Activated CD4-positive, alpha-beta T cell treated with anti-CD3 and anti-CD28 coated beads, Interleukin-2, amount 50 U/mL, for 4 hours (primary cell): ENCODE measurements around the gene RBFOX1.

Experiments used
- DNase-seq, 2 experiments: peaks; one replicate each; pipeline ENCODE4 v3.0.0-alpha.2; 2020

Gene RBFOX1

DNA sequence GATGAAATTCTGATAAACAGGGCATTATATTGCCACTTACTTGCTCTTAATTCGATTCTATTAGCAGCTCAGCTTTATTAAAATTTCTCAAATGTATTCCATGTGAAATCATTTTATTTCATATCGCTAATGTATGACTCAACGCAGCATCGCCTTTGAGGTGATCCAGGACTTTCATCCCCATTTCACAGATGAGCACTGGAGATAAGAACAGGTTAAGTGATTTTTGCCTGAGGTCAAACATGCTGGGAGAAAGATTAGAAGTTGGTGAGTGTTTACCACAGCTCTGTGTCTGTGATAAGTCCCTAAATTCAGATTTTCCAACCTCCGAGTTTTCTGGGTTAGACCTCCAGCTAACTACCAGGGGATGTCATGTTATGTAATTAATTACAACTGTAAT, 43.6 kb downstream of the RBFOX1 start:
- DNase-seq = no peak

DNA sequence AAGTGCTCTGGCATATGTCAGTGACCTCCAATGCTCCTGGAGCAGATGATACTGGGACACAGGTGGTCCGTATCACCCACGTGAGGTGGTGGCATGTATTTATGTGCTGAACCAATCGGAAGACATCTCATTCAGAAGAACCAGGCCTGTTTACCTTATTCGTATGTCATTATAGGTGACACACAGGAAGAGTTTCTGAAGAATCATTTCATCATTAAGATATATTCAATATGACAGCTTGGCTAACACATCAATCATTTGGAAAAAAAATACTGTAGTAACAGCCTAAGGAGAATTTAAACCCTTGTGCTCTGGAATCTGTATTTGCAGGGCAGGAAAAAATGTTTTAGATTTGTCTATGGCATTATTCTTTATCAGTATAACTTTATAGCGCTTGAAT, 44.6 kb downstream of the RBFOX1 start:
- no peak for DNase-seq

DNA sequence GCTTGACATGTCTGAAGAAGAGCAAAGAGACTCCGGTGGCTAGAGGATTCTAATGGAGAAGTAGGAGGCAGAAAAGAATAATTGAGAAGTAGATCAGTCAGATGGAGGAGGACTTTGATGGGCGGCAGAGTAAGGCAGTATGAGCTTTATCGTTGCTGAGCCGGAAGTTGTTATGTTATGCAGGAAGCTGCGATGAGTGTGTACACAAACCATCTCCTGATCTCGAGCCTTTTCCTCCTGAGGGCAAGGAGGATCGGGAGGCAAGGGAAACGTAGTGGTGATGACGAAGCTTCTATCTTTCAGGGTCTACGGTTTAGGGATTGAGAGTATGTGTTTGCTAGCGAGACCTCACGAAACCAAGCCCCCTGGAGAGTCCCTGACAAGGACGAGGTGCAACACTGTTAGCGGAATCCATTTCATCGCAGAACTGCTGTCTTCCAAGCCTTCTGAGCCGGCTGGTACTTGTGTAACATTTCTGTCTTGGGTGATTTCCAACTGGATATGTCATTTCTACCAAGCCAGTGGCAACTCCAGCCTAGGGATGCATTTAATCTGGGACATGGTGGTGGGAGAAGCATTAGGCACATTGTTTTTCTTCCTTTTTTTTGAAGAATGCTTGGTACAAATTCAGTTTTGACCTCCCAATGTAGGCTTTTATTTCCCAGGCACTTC, 45.5 kb downstream of the RBFOX1 start:
- DNase-seq = no peak

DNA sequence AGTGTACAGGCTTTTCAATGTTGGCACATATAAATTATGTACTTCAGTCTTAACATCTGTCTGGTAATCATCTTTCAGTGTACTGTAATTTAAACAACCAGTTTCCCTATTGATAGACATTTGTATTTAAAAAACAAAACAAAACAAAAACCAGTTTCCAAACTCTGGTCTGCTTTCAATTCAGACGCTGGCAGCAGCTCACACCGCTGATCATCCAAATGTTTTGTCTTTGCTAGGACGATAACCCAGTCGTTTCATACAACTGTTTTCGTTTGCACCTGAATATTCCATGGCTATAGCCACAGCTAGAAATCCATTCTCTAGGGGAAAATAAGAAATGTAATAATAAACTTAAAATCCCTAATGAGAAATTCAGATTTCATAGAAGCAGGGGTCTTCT, 47.8 kb downstream of the RBFOX1 start:
- no peak for DNase-seq

DNA sequence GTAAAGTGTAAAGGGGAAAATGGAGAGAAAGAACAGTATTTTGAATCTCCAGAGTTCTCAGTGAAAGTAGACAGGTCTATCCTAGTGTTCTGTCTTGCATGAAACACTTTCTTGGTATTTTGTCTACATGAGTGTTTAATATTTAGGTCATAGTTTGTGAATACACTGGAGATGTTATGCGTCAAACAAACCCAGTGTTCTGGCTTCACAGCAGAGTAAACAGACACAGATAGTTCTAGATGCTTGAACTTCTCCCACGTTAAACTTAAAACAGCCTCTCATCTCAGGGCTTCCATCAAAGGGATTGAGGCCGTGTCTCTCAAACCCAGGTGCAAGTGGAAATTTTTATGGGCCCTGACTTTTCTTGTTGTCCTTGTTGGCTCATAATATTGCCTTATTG, 48.3 kb downstream of the RBFOX1 start:
- no peak for DNase-seq

DNA sequence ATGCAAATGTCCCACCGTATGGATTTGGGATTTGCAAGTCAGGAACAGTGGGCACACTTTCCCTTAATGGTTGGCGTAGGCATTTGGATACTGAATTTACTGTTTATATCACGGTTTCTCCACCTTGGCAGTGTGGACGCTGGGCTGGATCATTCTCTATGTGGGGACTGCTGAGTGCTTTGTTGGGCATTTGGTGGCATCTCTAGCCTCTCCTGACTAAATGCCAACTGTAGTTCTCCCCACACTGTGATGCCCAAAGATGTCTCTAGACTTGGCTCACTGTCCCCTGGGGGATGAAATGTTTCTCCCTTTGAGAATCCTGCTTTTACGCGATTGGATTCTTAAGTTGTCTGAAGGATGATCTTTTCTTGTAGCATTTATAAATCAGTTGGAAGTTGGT, 49.0 kb downstream of the RBFOX1 start:
- no peak for DNase-seq

DNA sequence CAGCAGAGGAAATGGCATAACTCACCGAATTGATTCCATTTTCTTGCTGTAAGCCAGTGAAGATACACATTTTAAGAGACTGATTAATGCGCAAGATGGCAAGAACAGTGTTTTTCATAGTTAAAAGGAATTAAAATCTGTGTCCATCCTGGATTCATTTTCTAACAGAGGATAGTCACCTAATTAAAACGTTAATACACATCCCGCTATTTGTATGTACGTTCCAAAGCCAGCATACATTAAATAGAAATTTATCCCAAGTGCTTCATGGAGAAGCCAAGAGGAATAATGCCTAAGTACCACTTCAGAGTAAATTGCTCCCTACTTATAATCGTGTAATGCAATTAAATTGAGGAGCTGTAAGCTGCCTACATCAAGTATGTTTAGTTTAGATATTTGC, 49.9 kb downstream of the RBFOX1 start:
- DNase-seq = no peak

DNA sequence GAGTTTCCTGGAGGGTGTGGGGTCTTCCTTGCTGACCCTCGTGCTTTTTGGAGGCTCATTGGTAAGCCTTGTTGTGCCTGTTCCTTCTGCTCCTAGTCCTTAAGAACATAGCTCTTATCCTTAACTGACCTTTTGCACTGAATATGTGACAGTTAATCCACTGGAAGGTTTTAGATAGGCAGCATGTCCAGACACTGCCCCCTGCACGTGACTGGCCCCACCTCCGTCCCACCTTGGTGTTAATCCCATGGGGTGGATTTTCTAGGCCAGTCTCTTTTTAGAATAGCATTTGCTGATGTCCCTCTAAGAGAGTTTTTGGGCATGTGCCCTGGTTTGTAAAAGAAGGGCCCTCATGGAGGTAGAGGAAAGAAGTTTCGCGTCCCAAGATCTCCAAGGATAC, 58.3 kb downstream of the RBFOX1 start:
- DNase-seq = no peak

DNA sequence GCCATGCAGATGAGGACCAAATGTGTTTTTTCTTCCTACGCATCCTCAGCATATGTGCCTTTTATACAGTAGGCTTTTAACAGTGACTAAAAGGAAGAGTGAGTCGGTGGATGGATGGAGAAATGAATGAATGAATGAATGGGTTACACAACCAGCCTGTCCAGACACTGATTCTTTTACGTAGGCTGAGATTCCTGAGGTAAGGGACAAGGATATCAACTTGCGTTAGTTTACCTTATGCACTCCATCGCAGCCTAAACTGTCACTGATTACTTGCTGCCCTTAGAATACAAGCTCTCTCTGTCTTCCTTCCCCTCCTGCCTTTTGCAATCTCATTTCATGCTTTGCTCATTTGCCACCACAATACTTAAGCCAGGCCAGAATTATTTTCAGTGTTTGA, 59.0 kb downstream of the RBFOX1 start:
- DNase-seq = no peak

DNA sequence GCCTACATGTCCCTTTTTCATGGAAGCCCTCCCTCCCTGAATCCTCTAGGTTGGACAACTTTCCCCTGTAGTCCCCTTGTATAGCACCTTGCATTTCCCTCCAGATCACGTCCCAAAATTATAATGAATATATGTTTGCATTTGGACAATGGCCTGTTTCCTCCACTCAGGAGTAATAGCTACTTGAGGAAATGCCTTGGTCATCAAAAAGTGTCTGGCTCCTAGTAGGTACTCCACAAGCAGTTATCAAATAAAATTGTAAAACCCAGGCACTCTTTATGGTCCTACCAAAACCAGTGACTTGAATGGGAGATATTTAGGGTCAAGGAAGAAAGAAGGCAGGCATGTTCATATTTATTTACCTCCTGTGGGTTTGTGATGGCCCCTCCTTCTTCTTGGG, 59.6 kb downstream of the RBFOX1 start:
- no peak for DNase-seq

DNA sequence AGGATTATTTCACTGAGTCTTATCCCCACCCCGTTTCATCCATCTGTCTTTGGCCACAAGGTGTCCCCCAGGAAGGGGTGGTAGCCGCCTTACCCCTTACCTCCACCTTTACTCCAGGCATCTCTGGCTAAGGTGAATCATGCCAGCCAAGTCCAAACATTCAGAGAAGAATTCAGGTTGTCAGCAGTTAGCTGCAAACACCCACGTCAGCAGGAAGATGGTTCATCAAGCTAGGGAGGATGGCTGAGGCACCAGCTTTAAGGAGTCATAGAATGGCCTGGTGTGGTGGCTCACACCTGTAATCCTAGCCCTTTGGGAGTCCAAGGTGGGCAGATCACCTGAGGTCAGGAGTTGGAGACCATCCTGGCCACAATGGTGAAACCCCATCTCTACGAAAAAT, 61.0 kb downstream of the RBFOX1 start:
- DNase-seq = no peak

DNA sequence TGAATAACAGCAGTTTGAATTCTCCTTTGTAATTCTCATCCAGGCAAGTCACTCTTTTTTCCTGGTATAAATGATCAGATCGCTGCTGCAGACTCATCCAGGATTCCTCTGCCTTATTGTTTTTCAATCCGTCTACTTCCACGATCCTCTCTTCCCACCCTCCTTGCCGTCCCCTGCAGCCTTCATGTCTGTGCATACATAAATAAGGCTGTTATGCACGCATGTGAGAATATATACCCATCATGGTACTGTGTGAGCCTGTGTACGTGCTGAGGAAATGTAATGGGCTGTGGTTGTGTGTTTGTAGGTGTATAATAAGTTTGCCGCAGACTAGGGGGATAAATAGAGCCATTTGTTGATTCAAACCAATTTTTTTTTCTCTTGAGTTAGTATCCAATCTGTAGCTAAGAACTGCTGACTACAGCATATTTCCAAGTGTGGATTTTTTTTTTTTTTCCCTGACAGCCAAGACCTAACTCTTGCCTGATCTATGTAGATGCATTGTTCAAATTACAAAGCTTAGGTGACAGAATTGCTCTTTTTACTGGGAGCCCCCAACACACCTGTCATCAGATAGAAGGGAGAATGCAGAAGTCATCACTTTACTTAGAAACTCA, 62.2 kb downstream of the RBFOX1 start:
- DNase-seq = no peak

DNA sequence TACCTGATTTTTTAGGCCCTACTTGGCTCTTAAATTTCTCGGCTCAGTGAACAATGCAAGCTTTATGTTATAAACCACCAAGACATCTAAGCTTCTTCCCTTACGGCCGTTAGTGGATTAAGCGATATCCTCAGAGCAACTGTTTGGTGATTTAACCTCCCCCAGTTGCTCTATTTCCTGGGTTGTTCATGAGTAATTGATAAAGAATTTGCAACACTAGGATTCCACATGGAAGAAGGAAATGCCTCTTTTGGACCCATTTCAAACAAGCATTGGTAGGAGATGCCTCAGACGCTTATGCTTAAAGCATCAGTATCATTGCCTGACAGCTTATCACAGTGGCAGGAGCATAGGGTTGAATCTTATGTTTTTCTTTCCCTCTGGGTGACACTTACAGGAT, 65.3 kb downstream of the RBFOX1 start:
- DNase-seq = no peak

DNA sequence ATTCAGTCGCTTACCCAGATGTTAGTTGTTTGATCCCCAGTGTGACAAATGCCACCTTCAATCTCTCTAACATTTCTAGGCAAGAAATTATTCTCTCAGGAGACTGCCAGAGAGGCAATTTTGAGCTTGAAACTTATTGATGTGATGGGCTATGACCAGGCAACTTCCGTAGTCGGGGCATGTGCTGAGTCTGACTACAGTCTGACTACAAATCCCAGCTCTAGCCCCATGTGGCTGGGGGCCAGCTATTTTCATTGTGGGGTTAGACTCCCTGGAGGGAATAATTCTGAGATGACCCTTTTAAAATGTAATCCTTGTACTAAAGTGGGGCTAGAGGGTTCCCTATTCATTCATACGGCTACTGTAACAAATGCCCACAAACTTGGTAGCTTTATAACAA, 65.9 kb downstream of the RBFOX1 start:
- no peak for DNase-seq

DNA sequence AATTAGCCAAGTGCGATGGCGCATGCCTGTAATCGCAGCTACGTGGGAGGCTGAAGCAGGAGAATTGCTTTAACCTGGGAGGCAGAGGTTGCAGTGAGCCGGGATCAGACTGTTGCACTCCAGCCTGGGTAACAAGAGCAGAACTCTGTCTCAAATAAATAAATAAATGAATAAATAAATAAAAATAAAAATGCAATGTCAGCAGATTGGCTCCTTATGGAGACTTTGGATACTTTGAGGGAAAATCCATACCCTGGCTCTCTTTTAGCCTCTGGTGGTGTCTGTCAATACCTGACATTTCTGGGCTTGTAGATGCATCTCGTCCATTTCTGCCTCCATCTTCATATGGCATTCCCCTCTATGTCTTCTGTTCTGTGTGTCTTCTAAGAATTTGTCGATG, 66.7 kb downstream of the RBFOX1 start:
- no peak for DNase-seq

DNA sequence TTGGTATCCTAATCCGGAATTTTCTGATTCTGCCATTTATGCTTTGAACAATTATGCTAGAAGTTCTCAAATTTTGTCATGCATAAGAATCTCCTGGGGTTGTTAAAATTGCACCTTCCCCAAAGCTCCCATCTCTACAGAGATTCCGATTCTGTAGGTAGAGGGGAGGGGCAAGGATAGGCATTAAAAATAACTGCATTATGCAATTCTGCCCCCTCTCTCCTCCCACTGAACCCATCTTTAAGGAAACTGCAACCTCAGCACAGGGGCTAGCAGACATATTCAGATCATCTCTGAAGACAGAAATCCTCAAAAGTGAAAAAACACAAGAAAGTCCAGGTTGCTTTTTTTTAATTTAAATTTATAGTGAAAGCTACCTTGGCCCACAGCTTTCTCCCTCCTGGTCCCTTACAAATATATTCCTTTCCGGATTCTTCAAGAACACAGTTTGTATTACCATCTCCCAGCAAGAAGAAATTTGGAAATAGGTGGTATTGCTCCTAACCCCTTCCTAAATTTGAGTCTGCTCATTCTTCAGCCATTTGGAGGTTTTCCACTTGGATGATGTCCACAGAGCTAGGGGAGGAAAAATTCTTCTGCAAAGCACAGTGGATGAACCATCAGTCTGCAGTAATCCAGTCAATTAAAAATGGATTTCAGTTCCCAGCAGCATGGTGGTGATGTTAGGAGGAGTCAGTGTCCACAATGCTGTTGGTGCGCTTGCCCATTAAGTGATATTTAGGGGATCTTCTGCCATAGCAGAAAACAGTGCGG, 67.7 kb downstream of the RBFOX1 start:
- no peak for DNase-seq

DNA sequence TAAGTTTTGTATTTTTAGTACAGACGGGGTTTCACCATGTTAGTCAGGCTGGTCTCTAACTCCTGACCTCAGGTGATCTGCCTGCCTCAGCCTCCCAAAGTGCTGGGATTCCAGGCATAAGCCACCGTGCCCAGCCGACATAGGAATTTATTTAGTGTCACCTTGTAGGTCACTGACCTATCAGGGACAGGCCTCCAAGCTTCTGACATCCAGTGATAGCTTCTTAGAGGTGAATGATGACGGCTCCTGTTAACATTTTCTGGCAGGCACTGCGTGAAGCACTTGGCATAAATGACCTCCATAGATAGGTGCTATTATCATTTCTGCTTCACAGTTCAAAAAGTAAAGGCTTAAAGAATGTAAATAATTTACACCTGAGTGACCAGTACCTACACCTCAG, 71.6 kb downstream of the RBFOX1 start:
- no peak for DNase-seq

DNA sequence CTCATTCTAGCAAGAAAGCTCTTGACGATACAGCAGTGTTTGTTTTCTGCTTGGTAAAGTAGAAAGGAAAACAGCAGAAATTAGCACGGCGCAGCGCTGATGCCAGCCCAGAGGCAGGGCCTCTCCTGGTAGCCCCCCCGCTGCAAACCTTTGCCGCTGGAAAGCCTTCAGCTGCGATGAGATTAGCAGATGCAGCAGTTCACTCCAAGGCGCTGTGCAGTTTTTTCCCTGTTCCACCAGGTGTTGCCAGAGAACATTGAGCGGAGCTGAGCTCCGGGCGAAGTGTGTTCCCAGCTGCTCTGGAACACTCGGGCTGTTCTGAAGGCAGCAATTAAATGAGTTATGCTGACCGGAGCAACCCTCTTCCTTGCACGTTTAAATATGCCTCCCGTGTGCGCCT, 72.5 kb downstream of the RBFOX1 start:
- DNase-seq = no peak

DNA sequence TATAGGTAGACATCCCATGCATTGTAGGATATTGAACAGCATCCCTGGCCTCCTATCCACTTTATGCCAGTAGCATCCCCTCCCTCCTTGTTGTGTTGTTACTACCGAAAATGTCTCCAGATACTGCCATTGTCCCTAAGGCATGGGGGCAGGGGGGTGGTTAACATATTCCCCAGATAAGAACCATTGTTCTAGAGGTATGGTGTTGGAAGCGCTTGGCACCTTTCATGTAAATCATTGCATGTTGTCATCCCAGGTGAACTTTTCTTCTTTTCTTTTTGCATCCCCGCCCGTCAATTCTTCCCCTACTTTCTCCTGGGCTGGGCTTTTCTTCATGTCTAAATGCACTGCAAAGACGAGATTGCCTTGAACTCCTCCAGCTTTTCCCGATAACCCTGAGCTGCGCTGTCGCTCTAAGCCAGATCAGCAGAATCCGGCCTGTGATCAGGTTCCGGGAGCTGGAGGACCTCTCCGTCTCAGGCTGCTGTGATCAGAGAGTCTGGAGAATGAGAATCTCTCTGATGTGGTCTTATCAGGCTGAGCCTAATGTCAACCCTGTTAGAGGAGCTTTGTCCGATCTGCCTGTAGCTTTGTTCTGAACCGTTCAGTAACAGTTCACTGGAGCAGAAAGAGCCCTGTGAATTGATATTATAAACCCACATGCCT, 76.2 kb downstream of the RBFOX1 start:
- no peak for DNase-seq

DNA sequence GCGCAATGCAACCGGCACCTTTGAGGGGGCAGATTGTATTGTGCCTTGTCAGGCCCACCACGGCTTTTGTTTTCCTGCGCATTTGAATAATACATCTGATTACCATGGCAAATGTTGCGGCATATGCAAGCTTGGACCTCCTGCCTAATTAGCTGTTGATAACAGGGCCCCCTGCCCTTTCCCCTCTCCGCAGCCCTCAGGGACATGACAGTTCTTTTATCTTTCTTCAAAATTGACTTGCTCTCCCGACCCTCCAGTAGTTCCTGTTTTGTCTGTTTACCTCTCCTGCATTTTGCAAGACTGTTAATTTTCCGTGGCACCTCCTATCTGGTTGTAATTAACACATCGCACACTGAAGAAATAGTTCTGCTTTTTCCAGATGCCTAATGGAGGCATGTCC, 86.8 kb downstream of the RBFOX1 start:
- no peak for DNase-seq

DNA sequence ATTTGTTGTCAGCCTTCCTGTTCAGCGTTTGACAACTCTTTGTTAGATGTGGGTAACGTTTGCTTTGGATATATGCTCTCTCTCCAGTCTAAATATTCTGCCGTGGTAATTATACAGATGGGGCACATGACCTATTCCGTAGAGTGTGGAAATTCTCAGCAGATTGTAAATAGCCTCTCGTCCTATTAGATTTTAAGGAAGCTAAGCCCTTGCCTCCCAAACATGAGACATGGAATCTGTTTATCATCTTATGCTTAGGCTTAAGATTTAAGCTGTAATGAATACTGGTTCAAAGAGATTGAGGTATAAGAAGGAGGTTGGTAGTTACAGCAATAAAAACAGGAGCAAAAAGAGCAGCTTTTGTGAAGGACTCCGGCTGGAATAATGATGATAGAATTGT, 87.4 kb downstream of the RBFOX1 start:
- DNase-seq = no peak

DNA sequence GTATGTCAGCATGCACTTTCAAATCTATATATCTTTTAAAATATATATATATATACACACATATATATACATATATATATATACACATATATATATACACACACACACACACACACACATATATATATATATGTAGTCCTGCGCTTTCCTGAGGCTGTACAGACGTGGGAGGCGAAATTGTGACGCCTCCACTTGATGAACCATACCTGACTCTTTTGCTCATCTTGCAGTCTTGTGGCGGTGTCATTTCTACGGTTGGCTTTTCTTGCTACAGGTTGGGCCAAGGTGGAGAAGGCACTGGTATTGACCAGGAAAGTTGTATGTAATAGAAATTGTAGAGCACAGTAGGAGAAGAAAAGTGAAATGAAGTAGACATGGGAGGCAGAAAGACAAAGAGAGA, 88.2 kb downstream of the RBFOX1 start:
- DNase-seq = no peak

DNA sequence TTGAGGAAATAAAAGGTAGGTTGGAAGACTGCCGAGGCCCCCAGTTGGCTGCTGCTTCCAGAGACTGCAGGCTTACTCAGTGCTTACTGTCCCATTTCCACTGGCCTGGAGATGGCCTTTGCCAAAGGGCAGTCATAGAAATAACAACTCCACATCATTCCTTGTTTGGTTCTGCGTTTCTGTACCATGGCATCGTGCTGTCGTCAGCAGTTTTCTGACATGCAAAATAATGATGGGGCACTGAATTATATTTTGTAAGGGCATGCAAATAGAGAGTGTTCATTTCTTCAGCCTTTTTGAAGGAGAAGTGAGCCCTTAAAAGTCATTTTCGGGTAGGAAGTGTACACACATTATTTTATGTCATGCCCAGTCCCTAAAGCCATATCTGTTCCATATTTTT, 88.9 kb downstream of the RBFOX1 start:
- DNase-seq = no peak
